ENCODE results near the gene C14orf119. TPM values are rescaled to one million over a fixed set of nuclear protein-coding genes. Genes with fewer than 3 reads are reported as not detected.

The C14orf119 gene
- total and polyA plus RNA-seq, 9 of the 15 experiments (the other 6 are each of a cell fraction or from before 2014, with no cell fraction given): 36.7 to 251 (median 51.8) TPM

- ChIA-PET CTCF (ENCODE audit: low intra/inter-chr PET ratio) (interaction anchor here (0.8 to 9.2 kb wide), 5 partner anchors 49 to 499 kb away, joined by 3 to 141 read pairs (median 6); partner anchors contain the start of gene AJUBA), POLR2A (interaction anchor here (0.6 to 2.0 kb wide), 9 partner anchors 21 to 239 kb away, joined by 3 to 14 read pairs (median 3); partner anchors contain the start of genes HAUS4 and PSMB5)
- no peak overlapping the region for H2AFZ ChIP-seq (ENCODE audit: low read depth, low read length)
- peak overlapping the region in 1 of 2 experiments; percentile 72; a peak in 1 of 4 replicates for H3K9ac ChIP-seq (ENCODE audit: insufficient read depth in 1 of 2, low read depth in 2 of 2, low read length in 2 of 2)
- H3K4me2 ChIP-seq (ENCODE audit: insufficient read depth, low read length): peak overlapping the region; percentile 74; the same call in 1 of the 2 replicates
- no peak; the same call in 2 of the 3 replicates for ATAC-seq
- H3K9me1 ChIP-seq (ENCODE audit: control insufficient read depth, insufficient read depth, low read length): no peaks in the 10 kb centered on the region
- WGBS (ENCODE audit: insufficient coverage, low coverage, missing lambda C conversion rate): 51% methylated on average over 5 of the region's 6 CpGs
- H3K27ac ChIP-seq (ENCODE audit: extremely low read depth, low read depth, low read length): no peak overlapping the region
- no peak overlapping the region for H3K4me3 ChIP-seq
- intact Hi-C loops (cut with micrococcal nuclease) (loop anchor here (1.0 kb wide), 2 partner anchors 54 to 61 kb away; no protein-coding TSS in a partner anchor), in situ Hi-C loops (cut with MboI) (no loop called here)
- H3K27me3 ChIP-seq (ENCODE audit: control insufficient read depth in 2 of 2, insufficient read depth in 2 of 2, low read length in 2 of 2): no peaks in the 10 kb centered on the region
- H4K20me1 ChIP-seq (replicated peaks; ENCODE audit: control insufficient read depth, insufficient read depth, low read length): 0 out of 2 replicates have a peak, but pooled peaks cover 2% of the 10 kb centered on the region
- peak in 2 of 4 experiments; percentile 42 for DNase-seq (ENCODE audit: extremely low read depth in 1 of 4, low spot score in 3 of 4)
- no peak for FAIRE-seq
- no peaks in the 10 kb centered on the region; the same call in 2 of the 3 replicates for H3K79me2 ChIP-seq (ENCODE audit: control insufficient read depth, insufficient read depth, low read length)
- peaks cover 11 to 51% of the 10 kb centered on the region in 2 experiments for H3K4me1 ChIP-seq (replicated peaks in 1 of 2; ENCODE audit: control insufficient read depth in 2 of 2, insufficient read depth in 2 of 2, low read length in 2 of 2)
- no peaks in the 10 kb centered on the region for H3K9me3 ChIP-seq (replicated peaks; ENCODE audit: control insufficient read depth, insufficient read depth, low read depth, low read length)
- peaks cover 21% of the 10 kb centered on the region; the same call in 2 of the 3 replicates for H3K36me3 ChIP-seq (ENCODE audit: control insufficient read depth, insufficient read depth, low read length)
- no TSS peak for BruUV-seq (replicated peaks)
- TF ChIP-seq REST (IDR thresholded peaks at IDR 0.05; ENCODE audit: borderline replicate concordance) (peak; percentile 4; the same call in 1 of the 2 replicates), REST (CRISPR knock-in tag; IDR thresholded peaks at IDR 0.05; ENCODE audit: low read depth) (no peak), NFIC (IDR thresholded peaks at IDR 0.05) (0 out of 2 replicates have a peak, but pooled peaks have one; percentile 68), TFAP4 (CRISPR knock-in tag; IDR thresholded peaks at IDR 0.05; ENCODE audit: borderline replicate concordance) (no peak), RBM34 (IDR thresholded peaks at IDR 0.05; ENCODE audit: borderline replicate concordance, insufficient read depth, low read length) (no peak), ZMIZ1 (IDR thresholded peaks at IDR 0.05; ENCODE audit: low read depth in 2 of 2, low read length in 2 of 2) (no peak), TSC22D4 (tag; IDR thresholded peaks at IDR 0.05) (no peak), GATAD2B (IDR thresholded peaks at IDR 0.05; ENCODE audit: borderline replicate concordance) (no peak), ZNF24 (IDR thresholded peaks at IDR 0.05) (no peak)
Observed at GRCh38 chr14:23055621-23056144, 39.6 kb upstream of the C14orf119 start.

All from K562 (cell line).